NCI-H2029 treated with DMSO at 0.1 percent for 48 hours (cell line): ENCODE results near the gene SAMD15.
"Not testable (repeated sequence)": the region's sequence is repeated elsewhere in the genome, so short reads cannot be mapped to it uniquely, and the experiment has no call there.

Experiments used
- DNase-seq: peaks from one replicate; lab custom pipeline; 2025; lab: John Stamatoyannopoulos, UW

SAMD15 gene

GRCh38 chr14:77375973-77376770 is 1.0 kb upstream of the SAMD15 start:
- DNase-seq: no peak

GRCh38 chr14:77377502-77377844 is 294 bp downstream of the SAMD15 start:
- DNase-seq: no peak

GRCh38 chr14:77378701-77379100 is 1.5 kb downstream of the SAMD15 start:
- no peak for DNase-seq

GRCh38 chr14:77390188-77390587 is 13.0 kb downstream of the SAMD15 start:
- no peak for DNase-seq

GRCh38 chr14:77400216-77400615 is 23.0 kb downstream of the SAMD15 start:
- DNase-seq: no peak

- DNase-seq: no peak
These were observed 26.6 kb downstream of the SAMD15 start for GRCh38 chr14:77403768-77404167.

- DNase-seq: no peak
These were observed 28.9 kb downstream of the SAMD15 start for GRCh38 chr14:77406086-77406485.

- DNase-seq: no peak
These were observed 29.5 kb downstream of the SAMD15 start for GRCh38 chr14:77406718-77407117.

GRCh38 chr14:77407158-77407557 is 30.0 kb downstream of the SAMD15 start:
- DNase-seq: no peak

- DNase-seq: no peak
These were observed 32.0 kb downstream of the SAMD15 start for GRCh38 chr14:77409131-77409533.

- not testable (repeated sequence) for DNase-seq
These were observed 38.3 kb downstream of the SAMD15 start for GRCh38 chr14:77415403-77416030.

GRCh38 chr14:77416098-77416497 is 38.9 kb downstream of the SAMD15 start:
- DNase-seq: not testable (repeated sequence)

GRCh38 chr14:77416836-77417235 is 39.7 kb downstream of the SAMD15 start:
- DNase-seq: no peak

GRCh38 chr14:77421201-77421600 is 44.0 kb downstream of the SAMD15 start:
- DNase-seq: no peak

GRCh38 chr14:77423423-77423822 is 46.2 kb downstream of the SAMD15 start, which contains the start of gene NOXRED1:
Gene NOXRED1, minus strand, starts transcription at chr14:77423523. Its CDS starts 634 bp downstream, at chr14:77422889.
- DNase-seq: no peak

- no peak for DNase-seq
These were observed 47.7 kb downstream of the SAMD15 start for GRCh38 chr14:77424862-77425261.

- no peak for DNase-seq
These were observed 49.2 kb downstream of the SAMD15 start for GRCh38 chr14:77426396-77426795.

- no peak for DNase-seq
These were observed 58.9 kb downstream of the SAMD15 start for GRCh38 chr14:77436042-77436441.

GRCh38 chr14:77438596-77438995 is 61.4 kb downstream of the SAMD15 start:
- DNase-seq: no peak

- DNase-seq: no peak
These were observed 62.7 kb downstream of the SAMD15 start for GRCh38 chr14:77439861-77440260.
